Body of pancreas (tissue), 4 donors: ENCODE measurements around the gene RIMBP2. TPM values are rescaled to one million over a fixed set of nuclear protein-coding genes. Genes with fewer than 3 reads are reported as not detected.
A peak's percentile ranks its signal among the peaks of the same experiment; 100 is the strongest.
"Not testable (repeated sequence)": the region's sequence is repeated elsewhere in the genome, so short reads cannot be mapped to it uniquely, and the experiment has no call there.

Experiments used
- ATAC-seq: fragments of 150-250 bp; one replicate; pipeline ENCODE4 v1.9.1; 2016
- DNase-seq, 4 donors: peaks; one replicate each; pipeline ENCODE4 v3.0.0-alpha.2; 2019
- H3K27ac ChIP-seq, 4 donors: fragments of 200-600 bp; sonication (generic); 1 replicate in 3 of 4; 2 replicates in 1 of 4; pipeline versions ENCODE4 v1.5.1 to v1.6.1; 2016 to 2019; ENCODE audit warnings: mild to moderate bottlenecking in 1 of 4, mixed read lengths in 1 of 4, moderate library complexity in 1 of 4
- H3K27me3 ChIP-seq, 2 donors: fragments of 200-600 bp; sonication (generic); one replicate each; pipeline ENCODE4 v1.6.0; 2016; ENCODE audit warnings: mild to moderate bottlenecking in 1 of 2
- H3K36me3 ChIP-seq, 2 donors: fragments of 200-600 bp; sonication (generic); replicated peaks in 1 of 2; 2 replicates each; pipeline ENCODE4 v1.5.1; 2016; ENCODE audit warnings: low read depth in 2 of 2; ENCODE audit not compliant: insufficient read depth in 1 of 2
- H3K4me1 ChIP-seq: fragments of 200-600 bp; sonication (generic); one replicate; pipeline ENCODE4 v1.6.0; 2016
- H3K4me3 ChIP-seq, 2 donors: fragments of 200-600 bp; sonication (generic); 1 replicate in 1 of 2; 2 replicates in 1 of 2; pipeline ENCODE4 v1.5.1; 2016 to 2019
- H3K9me3 ChIP-seq, 3 donors: fragments of 200-600 bp; sonication (generic); 1 replicate in 2 of 3; 2 replicates in 1 of 3; pipeline ENCODE4 v1.5.1; 2016
- CTCF ChIP-seq, 7 experiments: fragments of 450-650 bp in 4 of 7; fragments of 200-600 bp in 3 of 7; sonication (generic) in 3 of 7; IDR thresholded peaks; one replicate each; pipeline ENCODE4 v1.5.1; 2016 to 2019; ENCODE audit warnings: antibody characterized with exemption in 7 of 7
- POLR2A ChIP-seq, 3 donors: fragments of 450-650 bp; IDR thresholded peaks; one replicate each; pipeline ENCODE4 v1.6.1; 2016; ENCODE audit warnings: antibody characterized with exemption in 3 of 3, mild to moderate bottlenecking in 2 of 3
- WGBS, 2 donors: methylation state at CpG; one replicate each; pipeline ENCODE4 v1.1.5; 2017; 5-methylcytosine and 5-hydroxymethylcytosine counted together
- intact Hi-C: fragments of 100-400 bp; cut with DNase I; formaldehyde crosslinking; loops from one replicate; pipeline ENCODE4 v1.15.1; 2023
- total RNA-seq, 2 donors: library from RNA; depleted of rRNA; stranded (reverse); fragments of >200 nt; gene quantifications; one replicate each; pipeline ENCODE4 v1.1.0, GENCODE V29; 2016

RIMBP2 gene
- total RNA-seq, 2 donors from 2014 or later: 7.3 to 27.4 TPM

- no peaks in the 10 kb centered on the region for H3K27me3 ChIP-seq
- 72% methylated on average over 21 to 24 of the region's 24 CpGs for WGBS, 2 donors
- intact Hi-C loops: no loop called here
- no peaks in the 10 kb centered on the region for H3K9me3 ChIP-seq
- no peak overlapping the region for H3K27ac ChIP-seq
- H3K36me3 ChIP-seq: no peaks in the 10 kb centered on the region
- ATAC-seq (no peak), DNase-seq (no peak)
- H3K4me3 ChIP-seq: no peak overlapping the region
- TF ChIP-seq POLR2A (IDR thresholded peaks at IDR 0.05) (no peak), CTCF (IDR thresholded peaks at IDR 0.05) (no peak)
- H3K4me1 ChIP-seq: no peaks in the 10 kb centered on the region
Observed at GRCh38 chr12:130689408-130690405, 26.4 kb downstream of the RIMBP2 start.

- H3K4me1 ChIP-seq, H3K9me3 ChIP-seq, H3K27me3 ChIP-seq, ATAC-seq, H3K4me3 ChIP-seq, DNase-seq, intact Hi-C loops, H3K36me3 ChIP-seq, H3K27ac ChIP-seq: not testable (repeated sequence)
- 79 to 84% methylated on average over 16 of the region's 16 CpGs for WGBS, 2 donors
Observed at GRCh38 chr12:130688999-130689398, 27.1 kb downstream of the RIMBP2 start.

- Histone ChIP-seq H3K36me3 (no peaks in the 10 kb centered on the region), H3K4me1 (no peaks in the 10 kb centered on the region), H3K9me3 (no peaks in the 10 kb centered on the region), H3K27me3 (no peaks in the 10 kb centered on the region), H3K4me3 (no peak overlapping the region), H3K27ac (no peak overlapping the region)
- intact Hi-C loops: no loop called here
- DNase-seq (no peak), ATAC-seq (no peak)
- no peak for TF ChIP-seq POLR2A (IDR thresholded peaks at IDR 0.05)
- 59 to 64% methylated on average over 19 to 20 of the region's 20 CpGs for WGBS, 2 donors
Observed at GRCh38 chr12:130687796-130688778, 28.0 kb downstream of the RIMBP2 start.

- DNase-seq (no peak), ATAC-seq (no peak)
- no peaks in the 10 kb centered on the region for H3K4me1 ChIP-seq
- no peaks in the 10 kb centered on the region for H3K27me3 ChIP-seq
- no peaks in the 10 kb centered on the region for H3K9me3 ChIP-seq
- TF ChIP-seq CTCF (IDR thresholded peaks at IDR 0.05): no peak
- no peak for TF ChIP-seq POLR2A (IDR thresholded peaks at IDR 0.05)
- intact Hi-C loops: no loop called here
- 62 to 63% methylated on average over 10 of the region's 10 CpGs for WGBS, 2 donors
- H3K27ac ChIP-seq: no peak overlapping the region
- no peak overlapping the region for H3K4me3 ChIP-seq
- no peaks in the 10 kb centered on the region for H3K36me3 ChIP-seq
Observed at GRCh38 chr12:130687190-130687589, 28.9 kb downstream of the RIMBP2 start.

GRCh38 chr12:130686511-130686991 is 29.5 kb downstream of the RIMBP2 start:
- Histone ChIP-seq H3K9me3 (no peaks in the 10 kb centered on the region), H3K27me3 (no peaks in the 10 kb centered on the region), H3K27ac (no peak overlapping the region), H3K4me3 (no peak overlapping the region), H3K36me3 (no peaks in the 10 kb centered on the region), H3K4me1 (no peaks in the 10 kb centered on the region)
- no peak for ATAC-seq
- 59 to 62% methylated on average over 7 to 30 of the region's 32 CpGs for WGBS, 2 donors
- peak in 1 of 4 donors; percentile 23 for DNase-seq
- TF ChIP-seq CTCF (IDR thresholded peaks at IDR 0.05) (no peak), POLR2A (IDR thresholded peaks at IDR 0.05) (no peak)
- intact Hi-C loops: no loop called here
